ENCODE data around the gene CASP3.

CASP3 gene

DNA sequence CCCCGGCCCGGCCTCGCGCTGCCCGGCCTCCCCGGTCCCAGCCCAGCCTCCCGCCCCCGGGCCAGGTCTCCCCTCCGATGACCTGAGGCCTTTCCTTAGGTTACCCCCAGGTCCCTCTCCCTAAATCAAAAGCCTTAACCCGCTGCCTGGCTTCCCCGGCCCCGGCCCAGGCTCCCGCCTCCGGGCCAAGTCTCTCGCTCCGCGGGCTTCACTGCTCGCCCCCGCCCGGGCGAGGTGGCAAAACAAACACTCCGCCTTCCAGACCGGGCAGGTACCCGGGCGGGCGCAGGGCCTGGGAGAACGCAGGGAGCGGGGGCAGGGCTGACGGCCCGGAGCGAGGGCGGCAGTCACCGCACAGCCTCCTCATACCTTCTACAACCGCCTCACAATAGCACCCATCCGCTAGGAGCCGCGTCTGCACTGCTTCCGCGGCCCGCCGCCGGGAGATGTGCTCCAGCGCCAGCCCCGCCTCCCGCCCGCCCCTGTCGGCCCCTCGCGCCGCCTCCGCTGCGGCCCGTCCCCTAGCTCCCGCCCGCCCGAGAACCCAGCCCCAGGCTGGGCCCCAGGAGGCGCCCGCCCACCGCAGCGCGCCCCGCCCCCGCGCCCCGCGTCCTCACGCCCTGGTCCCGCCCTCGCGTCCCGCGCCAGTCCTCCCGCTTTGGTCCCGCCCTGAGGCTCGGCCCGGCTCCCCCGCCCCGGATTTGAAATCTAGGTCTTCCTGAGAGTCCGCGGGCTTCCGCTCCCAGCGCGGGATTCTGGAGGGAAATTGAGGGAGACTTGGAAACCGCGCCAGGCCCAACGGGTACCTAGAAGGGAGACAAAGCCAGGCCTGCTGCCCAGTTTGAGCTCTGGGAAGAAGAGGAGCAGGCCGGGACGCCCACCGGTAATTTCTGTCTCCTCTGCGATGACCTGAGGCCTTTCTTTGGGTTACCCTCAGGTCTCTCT is at the start of gene CASP3, which contains the start of gene PRIMPOL:
TSS of gene CASP3 (minus strand) at position 422 of the 945 bp plus-strand sequence. CDS start 10,994 bp downstream, outside the sequence.
TSS of gene PRIMPOL (plus strand) at position 713 of the 945 bp plus-strand sequence. CDS start 7,403 bp downstream, outside the sequence.
- TF ChIP-seq, protein P1, sequence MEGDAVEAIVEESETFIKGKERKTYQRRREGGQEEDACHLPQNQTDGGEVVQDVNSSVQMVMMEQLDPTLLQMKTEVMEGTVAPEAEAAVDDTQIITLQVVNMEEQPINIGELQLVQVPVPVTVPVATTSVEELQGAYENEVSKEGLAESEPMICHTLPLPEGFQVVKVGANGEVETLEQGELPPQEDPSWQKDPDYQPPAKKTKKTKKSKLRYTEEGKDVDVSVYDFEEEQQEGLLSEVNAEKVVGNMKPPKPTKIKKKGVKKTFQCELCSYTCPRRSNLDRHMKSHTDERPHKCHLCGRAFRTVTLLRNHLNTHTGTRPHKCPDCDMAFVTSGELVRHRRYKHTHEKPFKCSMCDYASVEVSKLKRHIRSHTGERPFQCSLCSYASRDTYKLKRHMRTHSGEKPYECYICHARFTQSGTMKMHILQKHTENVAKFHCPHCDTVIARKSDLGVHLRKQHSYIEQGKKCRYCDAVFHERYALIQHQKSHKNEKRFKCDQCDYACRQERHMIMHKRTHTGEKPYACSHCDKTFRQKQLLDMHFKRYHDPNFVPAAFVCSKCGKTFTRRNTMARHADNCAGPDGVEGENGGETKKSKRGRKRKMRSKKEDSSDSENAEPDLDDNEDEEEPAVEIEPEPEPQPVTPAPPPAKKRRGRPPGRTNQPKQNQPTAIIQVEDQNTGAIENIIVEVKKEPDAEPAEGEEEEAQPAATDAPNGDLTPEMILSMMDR (IDR thresholded peaks at IDR 0.05; ENCODE audit: insufficient read depth, low read depth, low read length, missing control alignments), result peak; percentile 12
- DNase-seq (ENCODE audit: low read depth), result peak; percentile 98
- peak within 1 kb of the TSS; percentile 89 for H3K4me3 ChIP-seq (ENCODE audit: low read depth, low read length)

DNA sequence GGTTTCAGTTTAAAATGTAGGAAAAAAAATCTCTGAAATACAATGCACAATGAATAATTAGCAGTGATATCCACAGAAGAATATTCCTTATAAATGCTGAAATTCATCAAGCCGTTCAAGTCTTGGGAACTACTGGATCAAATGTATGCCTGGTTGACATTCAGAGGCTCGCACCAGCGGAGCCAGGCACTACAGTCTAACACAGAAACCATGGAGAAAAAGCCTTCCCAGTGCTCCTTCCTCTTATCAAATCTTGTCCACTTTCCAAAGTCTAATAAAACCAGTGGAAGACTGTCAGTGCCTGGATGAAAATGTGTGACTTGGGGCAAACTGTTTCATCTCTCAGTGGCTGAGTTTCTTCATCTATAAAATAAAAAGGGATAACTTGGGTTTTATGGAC is 48.7 kb upstream of the CASP3 start:
- H3K4me3 ChIP-seq (ENCODE audit: low read depth, low read length), result no peak overlapping the region
- no peak for DNase-seq (ENCODE audit: low read depth)
- TF ChIP-seq, protein P1 (IDR thresholded peaks at IDR 0.05; ENCODE audit: insufficient read depth, low read depth, low read length, missing control alignments), result no peak

DNA sequence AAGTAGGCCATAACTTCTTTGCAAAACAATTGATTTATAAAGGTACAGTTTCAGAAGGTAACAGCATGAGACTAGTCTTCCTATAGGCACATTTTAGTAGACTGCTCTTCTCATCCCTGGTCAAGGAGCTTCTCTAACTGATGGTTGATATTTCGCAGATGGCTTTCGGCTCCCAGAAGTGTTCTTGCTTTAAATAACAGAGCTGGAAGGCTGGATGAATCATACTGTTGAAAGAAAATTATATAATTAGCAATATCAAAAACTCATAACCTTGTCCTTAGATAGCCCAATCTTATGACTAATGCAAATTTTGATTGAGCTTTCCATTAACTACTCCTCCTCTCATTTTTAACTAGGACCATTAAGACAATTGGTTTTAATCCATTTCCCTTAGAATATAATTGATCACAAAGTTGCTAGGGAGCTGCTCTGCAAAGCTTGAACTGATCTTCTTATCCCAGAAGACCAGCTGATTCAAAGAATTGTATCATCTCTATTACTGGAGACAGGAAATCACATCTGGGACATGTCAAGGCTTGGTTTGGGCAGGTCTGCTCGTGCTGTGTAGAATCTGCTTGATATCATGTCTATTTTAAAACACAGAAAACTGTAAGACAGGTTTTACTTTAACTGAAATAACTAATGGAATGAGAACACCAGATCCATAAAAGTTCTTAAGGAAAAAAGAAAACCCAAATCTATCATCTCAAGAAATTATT is 46.1 kb upstream of the CASP3 start:
- H3K4me3 ChIP-seq (ENCODE audit: low read depth, low read length), result no peak overlapping the region
- TF ChIP-seq, protein P1 (IDR thresholded peaks at IDR 0.05; ENCODE audit: insufficient read depth, low read depth, low read length, missing control alignments), result no peak
- no peak for DNase-seq (ENCODE audit: low read depth)

DNA sequence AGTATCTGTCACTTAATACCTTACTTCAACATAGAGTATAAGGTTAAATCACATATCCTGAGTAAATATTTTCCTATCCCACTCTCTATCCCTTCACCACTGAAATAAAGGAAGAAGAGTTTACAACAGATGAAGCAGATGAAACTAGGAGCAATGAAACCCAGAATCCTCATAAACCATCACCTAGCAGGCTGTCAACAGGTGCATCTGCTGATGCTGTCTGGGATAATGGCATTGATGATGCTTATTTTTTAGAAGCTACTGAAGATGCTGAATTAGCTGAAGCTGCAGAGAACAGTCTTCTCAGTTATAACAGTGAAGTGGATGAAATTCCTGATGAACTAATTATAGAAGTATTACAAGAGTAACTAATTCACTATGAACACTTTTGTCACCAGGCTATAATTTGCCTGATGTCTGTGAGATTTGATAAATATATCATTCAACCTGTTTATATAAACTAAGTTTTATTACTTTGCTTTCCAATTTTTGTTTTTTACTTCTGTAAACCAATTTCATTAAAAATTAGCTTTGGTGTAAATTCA is 45.2 kb upstream of the CASP3 start:
- TF ChIP-seq, protein P1 (IDR thresholded peaks at IDR 0.05; ENCODE audit: insufficient read depth, low read depth, low read length, missing control alignments), result no peak
- no peak overlapping the region for H3K4me3 ChIP-seq (ENCODE audit: low read depth, low read length)
- DNase-seq (ENCODE audit: low read depth), result no peak

DNA sequence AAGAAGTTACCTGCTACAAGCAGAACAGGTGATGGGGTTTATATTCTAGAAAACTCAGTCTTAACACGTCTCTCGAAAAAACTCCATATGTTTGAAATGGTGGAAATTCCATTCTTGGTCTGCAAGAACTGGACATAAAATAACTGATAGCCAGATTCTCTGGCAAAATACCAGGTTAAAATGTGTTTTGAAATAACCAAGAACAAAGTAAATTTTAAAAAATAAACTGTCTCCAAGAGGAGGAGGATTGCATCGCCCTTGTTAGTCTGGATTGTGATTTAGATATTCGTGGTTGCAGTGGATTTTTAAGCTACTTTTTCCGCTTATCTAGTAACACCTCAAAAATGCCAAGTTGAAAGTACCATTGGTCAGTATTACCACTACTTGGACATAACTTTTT is 43.8 kb upstream of the CASP3 start:
- TF ChIP-seq, protein P1 (IDR thresholded peaks at IDR 0.05; ENCODE audit: insufficient read depth, low read depth, low read length, missing control alignments), result no peak
- no peak overlapping the region for H3K4me3 ChIP-seq (ENCODE audit: low read depth, low read length)
- no peak for DNase-seq (ENCODE audit: low read depth)

DNA sequence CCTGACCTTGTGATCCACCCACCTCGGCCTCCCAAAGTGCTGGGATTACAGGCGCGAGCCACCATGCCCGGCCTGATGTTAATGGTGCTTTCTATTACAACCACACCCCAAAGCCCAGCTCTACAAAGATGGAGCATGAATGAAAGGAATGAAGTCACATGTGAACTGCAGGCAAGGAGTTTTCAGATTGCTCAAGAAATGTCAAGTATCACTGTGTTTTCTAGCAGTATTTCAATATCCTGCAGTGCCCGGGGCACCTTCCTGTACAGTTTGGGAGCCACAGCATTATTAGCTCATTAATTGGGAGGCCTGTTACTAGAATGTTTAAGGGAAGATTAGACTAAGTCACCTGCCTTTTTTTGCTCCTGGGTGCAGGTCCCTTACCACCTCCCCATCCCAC is 40.4 kb upstream of the CASP3 start:
- no peak overlapping the region for H3K4me3 ChIP-seq (ENCODE audit: low read depth, low read length)
- no peak for DNase-seq (ENCODE audit: low read depth)
- TF ChIP-seq, protein P1 (IDR thresholded peaks at IDR 0.05; ENCODE audit: insufficient read depth, low read depth, low read length, missing control alignments), result no peak

All from GM12865 (cell line).